Activated naive CD4-positive, alpha-beta T cell (primary cell): ENCODE data around the gene DCUN1D2.
"Not testable (repeated sequence)": the region's sequence is repeated elsewhere in the genome, so short reads cannot be mapped to it uniquely, and the experiment has no call there.

Source experiments
- DNase-seq, 4 experiments: peaks; one replicate each; lab custom pipeline; 2025; lab: John Stamatoyannopoulos, UW

DCUN1D2 gene

GRCh38 chr13:113489549-113490495 lies 689 bp downstream of the DCUN1D2 start:
- peak in 1 of 4 experiments; percentile 33 for DNase-seq

DNA sequence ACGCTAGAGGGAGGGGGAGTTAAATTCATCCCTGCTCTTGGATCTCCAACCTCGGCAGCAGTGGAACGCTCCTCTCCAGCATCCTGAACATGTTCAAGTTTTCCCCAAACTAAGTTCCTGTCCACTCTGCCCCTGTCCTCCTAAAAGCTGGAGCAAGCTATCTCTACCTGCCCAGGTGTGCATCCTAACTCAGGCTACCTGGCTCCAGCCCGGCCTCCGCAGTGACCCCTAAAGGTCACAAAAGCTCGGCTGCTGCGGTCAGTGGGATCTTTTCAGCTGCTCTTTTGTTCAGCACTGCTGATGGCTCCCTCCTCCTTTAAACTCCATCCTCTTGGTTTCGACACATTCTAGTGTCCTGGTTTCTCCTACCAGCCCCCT lies 1.4 kb downstream of the DCUN1D2 start:
- no peak for DNase-seq

GRCh38 chr13:113488283-113488682 lies 2.2 kb downstream of the DCUN1D2 start:
- DNase-seq, result no peak

GRCh38 chr13:113486698-113487097 lies 3.8 kb downstream of the DCUN1D2 start:
- no peak for DNase-seq

DNA sequence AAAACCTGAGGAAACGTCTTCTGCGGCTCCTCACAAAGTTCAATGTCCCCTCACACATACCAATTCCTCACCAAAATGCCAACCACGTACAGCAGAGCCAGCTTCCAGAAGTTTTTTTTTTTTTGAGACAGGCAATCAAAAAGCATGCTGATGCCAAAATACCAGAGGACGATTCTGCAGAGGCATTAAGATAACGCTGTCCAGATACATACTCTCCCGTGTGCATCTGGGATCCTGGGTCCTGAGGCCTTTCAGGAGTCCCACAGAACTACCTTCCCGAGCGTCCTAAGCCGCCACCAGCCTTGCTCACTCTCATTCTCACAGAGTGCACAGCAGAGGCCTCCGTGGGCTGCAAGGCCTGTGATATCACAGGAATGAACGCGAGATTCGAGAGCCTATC lies 5.0 kb downstream of the DCUN1D2 start:
- DNase-seq, result no peak

DNA sequence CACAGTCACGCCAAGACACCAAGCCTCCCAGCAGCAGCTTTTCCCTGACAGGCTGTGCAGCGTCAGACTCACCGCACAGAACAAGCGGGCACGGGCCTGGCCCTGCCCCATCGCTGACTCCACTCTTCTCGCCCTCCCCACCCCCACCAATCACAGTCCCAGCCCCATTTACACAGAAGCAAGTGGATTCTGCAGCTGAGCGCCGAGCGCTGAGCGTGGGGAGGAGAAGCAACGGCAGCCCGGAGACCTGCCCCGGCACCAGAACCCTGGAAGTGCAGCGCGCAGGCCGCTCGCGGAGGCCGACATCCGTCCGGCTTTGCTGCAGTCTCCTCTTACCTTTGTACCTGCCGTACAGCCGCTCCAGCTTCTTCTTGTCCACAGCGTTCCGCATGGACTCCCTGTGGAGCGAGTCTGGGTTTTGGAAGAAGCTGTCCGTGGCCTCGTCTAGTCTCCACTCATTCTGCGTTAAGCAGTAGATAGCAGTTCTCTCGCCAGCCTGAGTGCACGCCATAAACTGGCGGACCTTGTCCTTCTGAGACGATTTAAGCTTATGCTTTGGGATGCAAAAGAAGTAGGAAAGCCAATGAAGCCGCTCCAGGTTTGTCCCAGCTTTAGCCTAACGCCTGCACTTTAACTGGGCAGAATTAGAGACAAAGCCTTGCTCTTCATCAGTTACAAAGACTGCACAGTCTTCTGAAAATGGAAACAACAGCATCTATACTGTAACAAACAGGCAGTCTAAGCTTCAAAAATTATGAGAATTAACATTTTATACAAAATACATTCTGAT lies 6.8 kb downstream of the DCUN1D2 start:
- no peak for DNase-seq

DNA sequence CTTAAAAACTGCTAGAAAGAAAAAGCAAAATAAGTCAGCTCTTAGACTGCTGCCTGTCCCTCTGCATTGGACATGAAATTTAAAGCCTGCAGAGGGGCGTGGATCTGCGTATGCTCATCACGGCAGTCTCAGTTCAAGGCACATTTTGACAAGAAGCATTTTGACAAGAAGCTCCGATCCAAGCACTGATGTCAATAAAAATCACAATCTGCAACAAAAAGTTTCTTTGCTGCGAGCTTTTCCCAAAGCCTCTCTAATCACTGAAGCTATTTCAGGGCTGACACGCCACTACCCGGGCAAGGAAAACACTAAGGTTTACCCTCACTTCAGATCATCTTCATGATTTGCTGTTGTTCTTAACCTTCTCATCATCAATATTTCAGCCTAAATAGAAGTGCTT lies 7.4 kb downstream of the DCUN1D2 start:
- DNase-seq, result no peak

- DNase-seq, result no peak
Measured at GRCh38 chr13:113479179-113479578, 11.3 kb downstream of the DCUN1D2 start.

DNA sequence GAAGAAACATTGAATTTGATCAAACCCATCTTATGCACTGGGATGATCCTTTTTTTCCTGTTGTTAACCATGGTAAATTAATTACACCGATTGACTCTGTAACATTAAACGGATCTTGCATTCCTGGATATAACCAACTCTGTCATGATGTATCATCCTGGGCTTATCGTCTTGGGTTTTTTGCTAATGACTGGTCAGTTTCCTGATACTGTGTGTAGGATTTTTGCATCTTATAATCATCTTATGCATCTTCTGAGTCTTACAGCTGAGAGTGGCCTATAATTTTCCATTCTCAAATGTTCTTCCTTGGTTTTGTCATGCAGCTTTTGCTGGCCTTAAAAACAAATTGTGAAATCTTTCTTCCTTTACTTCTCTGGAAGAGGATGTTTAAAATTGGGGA lies 12.8 kb downstream of the DCUN1D2 start:
- no peak for DNase-seq

GRCh38 chr13:113476811-113477210 lies 13.7 kb downstream of the DCUN1D2 start:
- DNase-seq, result no peak

- no peak for DNase-seq
Measured at GRCh38 chr13:113475911-113476310, 14.6 kb downstream of the DCUN1D2 start.

DNA sequence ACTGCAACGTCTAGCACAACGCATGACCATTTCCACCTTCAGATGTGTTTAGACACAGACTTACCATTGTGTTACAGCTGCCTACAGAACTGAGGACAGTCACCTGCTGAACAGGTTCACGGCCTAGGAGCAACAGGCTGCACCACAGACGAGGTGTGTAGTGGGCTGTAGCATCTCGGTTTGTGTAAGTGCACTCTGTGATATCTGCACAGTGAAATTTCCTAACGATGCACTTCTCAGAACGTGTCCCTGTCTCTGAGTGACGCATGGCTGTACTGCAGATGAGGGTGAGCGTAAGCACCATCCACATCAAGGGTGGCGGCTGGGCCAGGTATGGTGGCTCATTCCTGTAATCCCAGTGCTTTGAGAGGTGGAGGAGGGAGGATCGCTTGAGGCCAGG lies 15.2 kb downstream of the DCUN1D2 start:
- no peak for DNase-seq

- no peak for DNase-seq
Measured at GRCh38 chr13:113474179-113474578, 16.3 kb downstream of the DCUN1D2 start.

GRCh38 chr13:113472355-113473025 lies 18.0 kb downstream of the DCUN1D2 start:
- no peak for DNase-seq

GRCh38 chr13:113471844-113472243 lies 18.7 kb downstream of the DCUN1D2 start:
- DNase-seq, result no peak

- not testable (repeated sequence) for DNase-seq
Measured at GRCh38 chr13:113470635-113471163, 19.8 kb downstream of the DCUN1D2 start.

DNA sequence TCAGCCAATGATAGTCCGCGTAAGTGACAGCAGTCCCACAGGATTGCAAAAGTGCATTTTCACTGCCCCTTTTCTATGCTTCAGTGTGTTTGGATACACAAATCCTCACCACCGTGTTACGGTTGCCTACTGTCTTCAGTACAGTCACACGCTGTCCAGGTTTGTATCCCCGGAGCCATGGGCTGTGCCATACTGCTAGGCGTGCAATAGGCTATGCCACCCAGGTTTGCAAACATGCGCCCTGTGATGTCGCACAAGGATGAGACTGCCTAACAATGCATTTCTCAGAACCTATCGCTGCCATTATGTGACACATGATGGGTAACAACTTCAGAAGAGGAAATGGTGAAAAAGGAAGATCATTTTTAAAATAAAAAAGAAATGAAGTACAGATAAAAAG lies 20.4 kb downstream of the DCUN1D2 start:
- DNase-seq, result no peak

- no peak for DNase-seq
Measured at GRCh38 chr13:113469582-113469981, 20.9 kb downstream of the DCUN1D2 start.

- no peak for DNase-seq
Measured at GRCh38 chr13:113468472-113469201, 21.9 kb downstream of the DCUN1D2 start.

GRCh38 chr13:113468029-113468428 lies 22.5 kb downstream of the DCUN1D2 start:
- DNase-seq, result no peak

DNA sequence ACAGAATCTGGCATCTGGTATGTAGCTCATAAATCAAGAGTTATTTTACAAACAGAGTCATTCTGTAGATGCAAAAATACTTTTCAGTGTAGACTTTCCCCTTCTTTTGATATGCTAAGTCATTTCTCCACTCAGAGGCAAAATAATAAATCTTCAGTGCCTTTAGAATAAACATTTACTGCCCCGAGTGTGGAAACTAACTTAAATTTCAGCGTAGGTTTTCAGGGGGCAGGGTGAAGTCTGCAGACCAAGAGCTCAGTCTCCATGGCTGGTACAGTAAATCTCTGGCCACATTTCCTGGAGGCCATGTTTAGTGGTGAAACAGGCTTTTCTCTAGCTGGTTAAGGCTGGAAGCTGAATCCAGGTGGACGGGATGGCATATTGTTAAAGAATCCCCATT lies 24.1 kb downstream of the DCUN1D2 start:
- DNase-seq, result no peak

DNA sequence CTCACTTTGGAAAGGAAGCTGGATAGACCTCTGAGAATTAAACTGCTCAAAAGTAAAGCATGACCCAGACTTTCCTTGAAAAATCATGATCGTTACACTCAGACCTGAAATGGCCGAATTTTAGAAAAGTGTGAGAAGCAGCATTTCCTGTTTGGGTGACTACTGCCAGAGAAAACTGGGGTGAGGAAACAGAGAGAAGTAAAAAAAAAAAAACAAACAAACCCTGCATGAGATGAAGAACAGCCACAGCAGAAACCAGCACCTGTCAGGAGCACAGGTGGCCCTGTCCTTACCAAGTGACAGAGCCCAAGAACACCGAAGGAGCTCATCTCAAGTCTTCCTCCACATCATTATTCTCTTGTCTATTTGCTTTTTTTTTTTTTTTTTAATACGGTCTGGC lies 25.2 kb downstream of the DCUN1D2 start:
- DNase-seq, result no peak
